Esophagus squamous epithelium (tissue), 4 donors: ENCODE data around the gene PAQR8.

ENCODE experiments used
- CTCF ChIP-seq, 6 experiments: fragments of 450-650 bp in 4 of 6; fragments of 200-600 bp in 2 of 6; sonication (generic) in 2 of 6; IDR thresholded peaks; one replicate each; pipeline ENCODE4 v1.5.1; 2016 to 2019; ENCODE audit warnings: antibody characterized with exemption in 6 of 6, mild to moderate bottlenecking in 4 of 6, moderate library complexity in 4 of 6
- POLR2A ChIP-seq, 4 donors: fragments of 450-650 bp; IDR thresholded peaks; one replicate each; pipeline ENCODE4 v1.6.1; 2017; ENCODE audit warnings: antibody characterized with exemption in 4 of 4, mild to moderate bottlenecking in 4 of 4, moderate library complexity in 3 of 4

- TF ChIP-seq POLR2A (IDR thresholded peaks at IDR 0.05) (no peak), CTCF (IDR thresholded peaks at IDR 0.05) (no peak)
Measured at GRCh38 chr6:52362443-52363227, 684 bp downstream of the PAQR8 start.
